Fibroblast of lung (primary cell): ENCODE results near the gene UBE3D. TPM values are rescaled to one million over a fixed set of nuclear protein-coding genes. Genes with fewer than 3 reads are reported as not detected.

Experiments used
- DNase-seq, 2 donors: peaks; one replicate each; pipeline versions ENCODE4 v3.0.0 to v3.0.0-alpha.2; 2010; ENCODE audit warnings: low read depth in 2 of 2
- H2AFZ ChIP-seq: 2 replicates; pipeline ENCODE4 v1.5.1; 2012; ENCODE audit warnings: low read length, control low read depth, inconsistent platforms
- H3K27ac ChIP-seq: 2 replicates; pipeline ENCODE4 v1.5.1; 2011; ENCODE audit warnings: low read length, control low read depth; ENCODE audit not compliant: insufficient read depth
- H3K27me3 ChIP-seq: 2 replicates; pipeline ENCODE4 v1.5.1; 2011; ENCODE audit warnings: mild to moderate bottlenecking, low read length; ENCODE audit not compliant: control insufficient read depth, insufficient read depth
- H3K36me3 ChIP-seq: 2 replicates; pipeline ENCODE4 v1.5.1; 2011; ENCODE audit warnings: low read length; ENCODE audit not compliant: control insufficient read depth, insufficient read depth
- H3K4me1 ChIP-seq: 2 replicates; pipeline ENCODE4 v1.5.1; 2011; ENCODE audit warnings: low read length; ENCODE audit not compliant: control insufficient read depth, insufficient read depth; ENCODE audit errors: extremely low read depth
- H3K4me2 ChIP-seq: 2 replicates; pipeline ENCODE4 v1.5.1; 2011; ENCODE audit warnings: low read length, control low read depth; ENCODE audit not compliant: insufficient read depth; ENCODE audit errors: extremely low read depth
- H3K4me3 ChIP-seq, 4 experiments: fragments of 200-600 bp in 1 of 4; sonication (generic) in 1 of 4; replicated peaks in 1 of 4; 2 replicates each; pipeline ENCODE4 v1.5.1; 2011 to 2016; ENCODE audit warnings: low read length in 4 of 4, low read depth in 3 of 4, mild to moderate bottlenecking in 3 of 4, control low read depth in 2 of 4, inconsistent platforms in 1 of 4, mixed read lengths in 1 of 4; ENCODE audit not compliant: insufficient read depth in 1 of 4; ENCODE audit errors: control extremely low read depth in 1 of 4
- H3K79me2 ChIP-seq: 2 replicates; pipeline ENCODE4 v1.5.1; 2012; ENCODE audit warnings: mild to moderate bottlenecking, low read length, inconsistent platforms; ENCODE audit not compliant: control insufficient read depth, insufficient read depth
- H3K9ac ChIP-seq: 2 replicates; pipeline ENCODE4 v1.5.1; 2011; ENCODE audit warnings: mild to moderate bottlenecking, low read length, control low read depth; ENCODE audit not compliant: insufficient read depth
- H3K9me3 ChIP-seq: 2 replicates; pipeline ENCODE4 v1.5.1; 2012; ENCODE audit warnings: low read depth, low read length; ENCODE audit not compliant: control insufficient read depth, insufficient read depth
- H4K20me1 ChIP-seq: 2 replicates; pipeline ENCODE4 v1.5.1; 2011; ENCODE audit warnings: low read length; ENCODE audit not compliant: control insufficient read depth, insufficient read depth; ENCODE audit errors: extremely low read depth
- EZH2 ChIP-seq: IDR thresholded peaks from 2 replicates; pipeline ENCODE4 v1.5.1; 2012; ENCODE audit warnings: low read length, control low read depth, mild to moderate bottlenecking; ENCODE audit errors: missing control alignments
- polyA plus RNA-seq, 2 donors: library from polyadenylated mRNA; depleted of rRNA in 1 of 2; stranded (reverse) in 1 of 2; unstranded in 1 of 2; fragments of >200 nt; gene quantifications; 2 replicates each; pipeline ENCODE4 v1.2.1, GENCODE V29; 2011 to 2012; ENCODE audit warnings: missing spikeins in 1 of 2
- total RNA-seq: library from RNA; depleted of rRNA; stranded (reverse); fragments of >200 nt; gene quantifications from 2 replicates; pipeline ENCODE4 v1.2.1, GENCODE V29; 2014
- TF ChIP-seq, protein P1 (sequence below), 2 donors: IDR thresholded peaks in 1 of 2; conservative IDR thresholded peaks in 1 of 2; 1 replicate in 1 of 2; 2 replicates in 1 of 2; pipeline ENCODE4 v1.5.1; 2011 to 2012; ENCODE audit warnings: low read length in 2 of 2, control low read depth in 1 of 2, inconsistent platforms in 1 of 2, low read depth in 1 of 2, mild to moderate bottlenecking in 1 of 2

The UBE3D gene
- total and polyA plus RNA-seq, 2 donors (not counting 1 experiment from before 2014, with no cell fraction given), result 2.8 to 5.6 TPM

DNA sequence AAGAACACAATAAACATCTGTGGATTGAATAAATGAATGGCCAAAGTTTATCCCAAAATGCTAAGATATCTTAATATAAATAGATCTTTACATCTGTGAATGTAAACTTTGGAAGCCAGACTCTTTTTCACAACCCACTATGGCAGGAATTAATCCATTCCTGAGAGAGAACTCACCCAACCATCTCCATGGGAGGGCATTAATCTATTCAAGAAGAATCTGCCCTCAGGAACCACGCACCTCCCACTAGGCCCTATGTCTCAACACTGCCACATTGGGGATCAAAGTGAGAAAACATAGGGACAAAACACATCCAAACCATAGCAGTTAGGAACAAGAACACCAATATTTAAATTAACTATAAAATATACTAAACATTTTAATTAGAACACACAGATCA is 3.4 kb downstream of the UBE3D start:
- H3K27me3 ChIP-seq, result no peaks in the 10 kb centered on the region
- H4K20me1 ChIP-seq, result no peaks in the 10 kb centered on the region
- no peaks in the 10 kb centered on the region for H3K9me3 ChIP-seq
- no peak overlapping the region for H2AFZ ChIP-seq
- DNase-seq, result peak in 1 of 2 donors; percentile 39
- no peak overlapping the region for H3K27ac ChIP-seq
- no peak overlapping the region for H3K4me2 ChIP-seq
- no peak overlapping the region for H3K4me3 ChIP-seq
- no peaks in the 10 kb centered on the region for H3K36me3 ChIP-seq
- no peak overlapping the region for H3K9ac ChIP-seq
- H3K79me2 ChIP-seq, result no peaks in the 10 kb centered on the region
- TF ChIP-seq, protein P1, sequence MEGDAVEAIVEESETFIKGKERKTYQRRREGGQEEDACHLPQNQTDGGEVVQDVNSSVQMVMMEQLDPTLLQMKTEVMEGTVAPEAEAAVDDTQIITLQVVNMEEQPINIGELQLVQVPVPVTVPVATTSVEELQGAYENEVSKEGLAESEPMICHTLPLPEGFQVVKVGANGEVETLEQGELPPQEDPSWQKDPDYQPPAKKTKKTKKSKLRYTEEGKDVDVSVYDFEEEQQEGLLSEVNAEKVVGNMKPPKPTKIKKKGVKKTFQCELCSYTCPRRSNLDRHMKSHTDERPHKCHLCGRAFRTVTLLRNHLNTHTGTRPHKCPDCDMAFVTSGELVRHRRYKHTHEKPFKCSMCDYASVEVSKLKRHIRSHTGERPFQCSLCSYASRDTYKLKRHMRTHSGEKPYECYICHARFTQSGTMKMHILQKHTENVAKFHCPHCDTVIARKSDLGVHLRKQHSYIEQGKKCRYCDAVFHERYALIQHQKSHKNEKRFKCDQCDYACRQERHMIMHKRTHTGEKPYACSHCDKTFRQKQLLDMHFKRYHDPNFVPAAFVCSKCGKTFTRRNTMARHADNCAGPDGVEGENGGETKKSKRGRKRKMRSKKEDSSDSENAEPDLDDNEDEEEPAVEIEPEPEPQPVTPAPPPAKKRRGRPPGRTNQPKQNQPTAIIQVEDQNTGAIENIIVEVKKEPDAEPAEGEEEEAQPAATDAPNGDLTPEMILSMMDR (conservative IDR thresholded peaks at IDR 0.05 in 1 of 2, IDR thresholded peaks at IDR 0.05 in 1 of 2; ENCODE audit: low read depth in 1 of 2, low read length in 2 of 2), result no peak
- no peak for TF ChIP-seq EZH2
- H3K4me1 ChIP-seq, result no peaks in the 10 kb centered on the region

DNA sequence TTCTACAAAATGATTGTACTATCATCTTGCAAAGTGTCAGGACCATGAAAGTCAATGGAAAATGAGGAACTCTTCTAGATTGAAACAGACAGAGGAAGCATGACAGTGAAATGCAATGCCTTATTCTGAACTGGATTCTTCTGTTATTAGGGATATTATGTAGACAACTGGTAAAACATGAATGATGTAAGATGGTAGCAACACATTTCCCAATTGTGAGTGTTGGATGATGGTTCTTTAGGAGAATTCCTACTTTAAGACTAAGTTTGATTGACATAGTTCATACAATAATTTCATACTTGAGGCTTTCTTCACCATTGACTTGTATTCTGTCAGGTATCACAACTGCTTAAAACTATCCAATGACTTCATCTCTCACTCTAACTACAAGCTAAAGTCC is 4.5 kb downstream of the UBE3D start:
- no peak overlapping the region for H3K4me2 ChIP-seq
- no peak overlapping the region for H3K27ac ChIP-seq
- H3K79me2 ChIP-seq, result no peaks in the 10 kb centered on the region
- H3K4me3 ChIP-seq, result no peak overlapping the region
- H4K20me1 ChIP-seq, result no peaks in the 10 kb centered on the region
- H3K9me3 ChIP-seq, result no peaks in the 10 kb centered on the region
- no peak overlapping the region for H2AFZ ChIP-seq
- H3K27me3 ChIP-seq, result no peaks in the 10 kb centered on the region
- TF ChIP-seq, protein P1 (conservative IDR thresholded peaks at IDR 0.05 in 1 of 2, IDR thresholded peaks at IDR 0.05 in 1 of 2; ENCODE audit: low read depth in 1 of 2, low read length in 2 of 2), result no peak
- no peak for TF ChIP-seq EZH2
- peak in 1 of 2 donors; percentile 35 for DNase-seq
- H3K9ac ChIP-seq, result no peak overlapping the region
- H3K4me1 ChIP-seq, result no peaks in the 10 kb centered on the region
- H3K36me3 ChIP-seq, result no peaks in the 10 kb centered on the region

DNA sequence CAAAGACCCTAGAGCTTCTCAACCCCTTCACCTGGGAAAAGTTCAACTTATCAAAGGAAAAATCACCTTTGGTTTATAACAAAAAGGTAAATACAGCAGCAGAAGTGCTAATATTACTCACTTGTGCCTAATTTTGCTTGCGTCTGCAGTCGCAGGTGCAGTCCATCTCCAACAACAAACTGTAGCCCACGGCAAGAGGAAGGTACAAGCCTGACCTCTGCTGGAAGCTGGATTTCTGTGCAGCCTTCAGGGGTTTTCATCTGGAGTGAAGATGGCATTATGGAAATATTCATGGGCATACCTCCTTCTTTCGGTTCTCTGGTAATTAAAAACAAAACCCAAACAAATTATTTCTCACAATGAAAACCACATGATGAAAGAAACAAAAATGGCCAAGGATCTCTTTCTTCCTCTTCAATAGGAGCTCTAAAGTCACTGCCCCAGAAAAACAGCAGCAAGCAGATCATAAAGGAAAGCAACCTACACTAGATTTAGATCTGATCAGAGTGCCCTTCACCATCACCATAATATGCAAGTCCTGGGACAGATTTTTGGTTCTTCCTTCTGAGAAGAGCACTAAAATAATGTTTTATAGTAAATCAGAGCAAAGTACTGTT is 7.8 kb downstream of the UBE3D start:
- Histone ChIP-seq H3K79me2 (no peaks in the 10 kb centered on the region), H3K4me3 (no peak overlapping the region), H3K27me3 (no peaks in the 10 kb centered on the region), H3K36me3 (no peaks in the 10 kb centered on the region), H3K4me1 (no peaks in the 10 kb centered on the region), H3K4me2 (no peak overlapping the region), H4K20me1 (no peaks in the 10 kb centered on the region), H3K27ac (no peak overlapping the region), H3K9me3 (no peaks in the 10 kb centered on the region), H3K9ac (no peak overlapping the region), H2AFZ (no peak overlapping the region)
- DNase-seq, result peak; percentile 26 to 55
- TF ChIP-seq, protein P1 (conservative IDR thresholded peaks at IDR 0.05 in 1 of 2, IDR thresholded peaks at IDR 0.05 in 1 of 2; ENCODE audit: low read depth in 1 of 2, low read length in 2 of 2), result peak; percentile 89 to 92
- no peak for TF ChIP-seq EZH2
